GM19452 (cell line): Measurements from ENCODE around the gene FMNL1.
A peak's percentile ranks its signal among the peaks of the same experiment; 100 is the strongest.

Experiments
- ATAC-seq: cut with Tn5 transposase; IDR thresholded peaks from one replicate; pipeline ENCODE4 v1.9.1; 2021; ENCODE audit not compliant: unreplicated experiment

FMNL1 gene

GRCh38 chr17:45222996-45223538, 1.4 kb downstream of the FMNL1 start:
- ATAC-seq, result no peak

- no peak for ATAC-seq
These were observed 2.1 kb downstream of the FMNL1 start for GRCh38 chr17:45223539-45224528.

GRCh38 chr17:45224671-45225050, 3.0 kb downstream of the FMNL1 start:
- ATAC-seq, result no peak

GRCh38 chr17:45225051-45225700, 3.5 kb downstream of the FMNL1 start:
- no peak for ATAC-seq

- ATAC-seq, result peak; percentile 46
These were observed 4.4 kb downstream of the FMNL1 start for GRCh38 chr17:45225964-45226530.

- no peak for ATAC-seq
These were observed 4.9 kb downstream of the FMNL1 start for GRCh38 chr17:45226576-45226975.

- no peak for ATAC-seq
These were observed 5.6 kb downstream of the FMNL1 start for GRCh38 chr17:45227101-45227925.

GRCh38 chr17:45227926-45228762, 6.5 kb downstream of the FMNL1 start:
- no peak for ATAC-seq

- ATAC-seq, result peak; percentile 39
These were observed 7.3 kb downstream of the FMNL1 start for GRCh38 chr17:45228763-45229539.

- ATAC-seq, result no peak
These were observed 8.2 kb downstream of the FMNL1 start for GRCh38 chr17:45229681-45230409.

- ATAC-seq, result no peak
These were observed 8.7 kb downstream of the FMNL1 start for GRCh38 chr17:45230410-45230786.

GRCh38 chr17:45230787-45231480, 9.2 kb downstream of the FMNL1 start:
- no peak for ATAC-seq

GRCh38 chr17:45231481-45232116, 9.9 kb downstream of the FMNL1 start:
- no peak for ATAC-seq

- no peak for ATAC-seq
These were observed 11.1 kb downstream of the FMNL1 start for GRCh38 chr17:45232514-45233422.

GRCh38 chr17:45233423-45233924, 11.8 kb downstream of the FMNL1 start:
- ATAC-seq, result no peak
